SU-DHL-6 (cell line): ENCODE measurements around the gene ARIH1.

Experiments used
- EZH2phosphoT487 ChIP-seq: fragments of 200-600 bp; sonication (generic), shearing (Covaris generic); conservative IDR thresholded peaks from 2 replicates; pipeline ENCODE4 v1.6.1; 2018; ENCODE audit warnings: mild to moderate bottlenecking, antibody characterized with exemption, low read length, moderate library complexity, mixed read lengths
- TF ChIP-seq, protein P1 (sequence below): fragments of 200-600 bp; sonication (generic); IDR thresholded peaks from one replicate; pipeline ENCODE4 v1.5.1; 2017; ENCODE audit warnings: antibody characterized with exemption, mild to moderate bottlenecking, low read length, moderate library complexity; ENCODE audit not compliant: insufficient read depth, poor library complexity, severe bottlenecking

DNA sequence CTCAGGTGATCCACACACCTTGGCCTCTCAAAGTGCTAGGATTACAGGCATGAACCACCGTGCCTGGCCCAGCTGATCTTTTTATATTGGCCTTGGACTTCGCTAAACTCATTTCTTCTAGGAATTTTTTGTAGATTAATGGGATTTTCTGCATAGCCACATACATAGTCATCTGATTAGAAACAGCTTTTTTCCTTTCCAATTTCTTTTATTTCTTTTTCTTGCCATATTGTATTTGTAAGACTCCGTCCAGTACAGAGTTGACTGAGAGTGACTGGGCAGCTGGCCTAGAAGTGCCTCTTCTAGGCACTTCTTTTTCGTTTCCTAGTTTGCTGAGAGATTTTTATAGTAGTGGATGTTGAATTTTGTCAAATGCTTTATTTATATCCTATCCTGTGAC, 37.4 kb downstream of the ARIH1 start:
- TF ChIP-seq, protein P1, sequence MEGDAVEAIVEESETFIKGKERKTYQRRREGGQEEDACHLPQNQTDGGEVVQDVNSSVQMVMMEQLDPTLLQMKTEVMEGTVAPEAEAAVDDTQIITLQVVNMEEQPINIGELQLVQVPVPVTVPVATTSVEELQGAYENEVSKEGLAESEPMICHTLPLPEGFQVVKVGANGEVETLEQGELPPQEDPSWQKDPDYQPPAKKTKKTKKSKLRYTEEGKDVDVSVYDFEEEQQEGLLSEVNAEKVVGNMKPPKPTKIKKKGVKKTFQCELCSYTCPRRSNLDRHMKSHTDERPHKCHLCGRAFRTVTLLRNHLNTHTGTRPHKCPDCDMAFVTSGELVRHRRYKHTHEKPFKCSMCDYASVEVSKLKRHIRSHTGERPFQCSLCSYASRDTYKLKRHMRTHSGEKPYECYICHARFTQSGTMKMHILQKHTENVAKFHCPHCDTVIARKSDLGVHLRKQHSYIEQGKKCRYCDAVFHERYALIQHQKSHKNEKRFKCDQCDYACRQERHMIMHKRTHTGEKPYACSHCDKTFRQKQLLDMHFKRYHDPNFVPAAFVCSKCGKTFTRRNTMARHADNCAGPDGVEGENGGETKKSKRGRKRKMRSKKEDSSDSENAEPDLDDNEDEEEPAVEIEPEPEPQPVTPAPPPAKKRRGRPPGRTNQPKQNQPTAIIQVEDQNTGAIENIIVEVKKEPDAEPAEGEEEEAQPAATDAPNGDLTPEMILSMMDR, result no peak
- no peak for TF ChIP-seq EZH2phosphoT487
